GM18499 (cell line): ENCODE data around the gene GULP1.
"Not testable (repeated sequence)": the region's sequence is repeated elsewhere in the genome, so short reads cannot be mapped to it uniquely, and the experiment has no call there.

ENCODE experiments used
- ATAC-seq: cut with Tn5 transposase; IDR thresholded peaks from one replicate; pipeline ENCODE4 v1.9.1; 2021; ENCODE audit warnings: moderate number of reproducible peaks; ENCODE audit not compliant: insufficient read depth, unreplicated experiment

Gene GULP1, protein sequence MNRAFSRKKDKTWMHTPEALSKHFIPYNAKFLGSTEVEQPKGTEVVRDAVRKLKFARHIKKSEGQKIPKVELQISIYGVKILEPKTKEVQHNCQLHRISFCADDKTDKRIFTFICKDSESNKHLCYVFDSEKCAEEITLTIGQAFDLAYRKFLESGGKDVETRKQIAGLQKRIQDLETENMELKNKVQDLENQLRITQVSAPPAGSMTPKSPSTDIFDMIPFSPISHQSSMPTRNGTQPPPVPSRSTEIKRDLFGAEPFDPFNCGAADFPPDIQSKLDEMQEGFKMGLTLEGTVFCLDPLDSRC

DNA sequence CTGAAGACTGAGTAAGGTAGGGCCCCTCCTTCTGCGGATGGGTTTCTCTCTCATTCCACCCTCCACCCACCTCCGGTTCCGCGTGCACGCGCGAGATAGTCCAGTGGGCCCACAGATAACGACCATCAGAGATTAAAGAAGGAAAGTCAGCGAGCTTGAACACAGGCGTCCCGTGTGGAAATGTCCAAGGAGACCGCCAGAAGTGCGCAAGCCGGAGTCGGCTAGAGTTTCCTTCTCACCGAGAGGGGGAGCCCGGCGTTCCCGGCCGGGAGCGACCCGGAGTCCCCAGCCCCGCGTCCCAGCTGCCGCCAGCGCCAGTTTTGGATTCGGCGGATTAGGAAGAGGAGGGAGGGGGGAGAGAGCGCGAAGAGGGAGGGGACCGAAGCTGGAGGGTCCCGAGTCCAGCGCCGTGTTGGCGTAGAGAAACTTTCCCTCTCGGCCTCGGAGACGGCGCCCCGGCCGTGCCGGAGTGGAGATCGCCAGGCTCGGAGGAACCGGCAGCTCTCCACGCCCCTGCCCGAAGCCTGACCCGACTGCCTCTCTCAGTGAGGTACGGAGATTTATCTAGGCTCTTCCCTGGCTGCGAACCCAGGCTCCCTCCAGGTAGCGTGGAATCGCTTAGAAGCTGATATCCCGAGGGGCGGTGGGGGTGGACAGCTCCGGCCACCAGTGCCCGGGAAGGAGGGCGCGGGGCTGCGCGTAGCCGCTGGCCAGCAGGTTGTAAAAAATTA, at the start of gene GULP1:
Gene GULP1 (plus strand): TSS at position 258 of the 731 bp plus-strand sequence. CDS start 185,829 bp downstream, outside the sequence.
- ATAC-seq = no peak

- no peak for ATAC-seq
These were observed 48.3 kb upstream of the GULP1 start for GRCh38 chr2:188243381-188243780.

- no peak for ATAC-seq
These were observed 47.3 kb upstream of the GULP1 start for GRCh38 chr2:188244383-188244782.

- no peak for ATAC-seq
These were observed 46.4 kb upstream of the GULP1 start for GRCh38 chr2:188245230-188245629.

- no peak for ATAC-seq
These were observed 43.2 kb upstream of the GULP1 start for GRCh38 chr2:188248513-188248912.

DNA sequence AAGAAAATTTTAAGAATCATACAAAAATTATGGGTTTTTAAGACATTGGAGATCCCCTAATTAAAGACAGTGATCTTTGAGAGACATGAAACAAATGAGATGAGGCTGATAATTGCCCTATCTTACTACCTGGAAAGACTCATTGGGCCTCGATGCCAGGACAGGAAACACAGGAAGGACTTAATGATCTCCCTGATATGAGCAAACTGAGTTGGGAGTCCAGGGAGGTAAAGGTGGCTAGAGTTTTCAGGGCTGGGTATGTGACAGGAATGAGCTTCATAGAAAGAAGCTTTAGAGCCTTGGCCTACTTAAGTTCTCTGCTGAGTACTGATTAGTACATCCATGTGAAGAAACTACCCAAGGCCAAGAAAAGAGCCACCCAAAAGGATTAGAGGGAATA, 40.6 kb upstream of the GULP1 start:
- no peak for ATAC-seq

- no peak for ATAC-seq
These were observed 35.3 kb upstream of the GULP1 start for GRCh38 chr2:188256420-188256819.

DNA sequence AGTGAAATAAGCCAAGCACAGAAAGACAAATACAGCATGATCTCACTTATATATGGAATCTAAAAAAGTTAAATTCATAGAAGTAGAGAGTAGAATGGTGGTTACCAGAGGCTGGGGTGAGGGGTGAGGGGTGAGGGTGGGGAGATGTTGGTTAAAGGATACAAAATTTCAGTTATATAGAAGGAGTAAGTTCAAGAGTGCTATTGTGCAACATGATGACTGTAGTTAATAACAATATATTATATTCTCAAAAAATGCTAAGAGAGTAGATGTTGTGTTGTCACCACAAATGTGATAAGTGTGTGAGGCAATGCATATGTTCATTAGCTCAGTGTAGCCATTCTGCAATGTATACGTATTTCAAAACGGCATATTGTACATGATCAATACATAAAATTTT, 26.4 kb upstream of the GULP1 start:
- ATAC-seq = no peak

DNA sequence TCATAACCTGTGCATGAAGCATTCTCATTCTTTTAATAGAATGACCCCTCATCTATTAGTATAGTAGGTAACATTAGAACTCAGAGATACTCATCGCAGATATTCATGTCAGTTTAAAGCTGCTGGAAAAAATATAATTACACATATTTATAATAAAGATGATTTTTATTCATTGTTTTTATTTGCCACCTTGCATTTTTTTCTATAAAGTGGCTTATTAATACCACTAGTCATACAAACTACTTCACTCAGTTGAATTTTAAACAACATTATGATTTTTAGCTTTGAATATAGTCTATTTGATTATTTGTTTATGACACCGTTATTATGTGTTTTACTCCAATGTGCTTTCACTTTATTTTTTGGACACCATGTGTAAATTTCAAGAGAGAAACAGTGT, 23.9 kb upstream of the GULP1 start:
- ATAC-seq = no peak

DNA sequence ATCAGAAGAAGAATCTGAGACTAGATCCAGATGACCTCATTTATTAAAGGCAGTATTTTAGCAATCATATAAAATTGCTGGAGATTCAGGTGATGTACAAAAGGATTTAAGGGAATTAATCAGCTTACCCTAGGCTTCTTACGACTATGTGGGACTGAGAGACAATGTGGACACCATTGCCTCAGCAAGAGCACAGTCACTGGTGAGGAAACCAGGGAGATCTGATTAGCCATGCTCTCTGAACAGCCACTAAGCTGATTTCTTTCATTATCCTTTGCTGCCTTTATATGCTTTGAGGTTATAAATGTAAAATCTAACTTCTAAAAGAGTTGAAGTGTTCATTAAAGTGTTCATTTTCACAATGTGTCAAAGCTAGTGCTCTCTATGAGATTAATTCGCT, 22.7 kb upstream of the GULP1 start:
- ATAC-seq = no peak

DNA sequence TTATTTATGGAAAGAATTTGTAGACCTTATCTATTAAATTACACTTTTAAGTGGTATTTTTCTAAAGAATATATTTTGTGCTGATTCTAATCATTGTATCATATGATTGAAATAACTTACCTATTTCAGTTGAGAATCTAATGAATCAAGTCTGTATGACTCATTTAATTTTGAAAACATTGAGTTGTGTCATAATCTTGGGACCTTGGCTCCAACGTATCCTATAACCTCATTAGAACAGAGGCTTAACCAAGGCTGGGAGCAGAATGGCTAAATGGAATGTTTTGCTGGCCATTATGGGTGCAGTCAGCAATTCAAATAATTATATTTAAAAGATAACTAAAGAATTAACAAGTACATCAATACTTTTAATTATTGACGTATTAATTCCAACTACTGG, 19.6 kb upstream of the GULP1 start:
- ATAC-seq = no peak

DNA sequence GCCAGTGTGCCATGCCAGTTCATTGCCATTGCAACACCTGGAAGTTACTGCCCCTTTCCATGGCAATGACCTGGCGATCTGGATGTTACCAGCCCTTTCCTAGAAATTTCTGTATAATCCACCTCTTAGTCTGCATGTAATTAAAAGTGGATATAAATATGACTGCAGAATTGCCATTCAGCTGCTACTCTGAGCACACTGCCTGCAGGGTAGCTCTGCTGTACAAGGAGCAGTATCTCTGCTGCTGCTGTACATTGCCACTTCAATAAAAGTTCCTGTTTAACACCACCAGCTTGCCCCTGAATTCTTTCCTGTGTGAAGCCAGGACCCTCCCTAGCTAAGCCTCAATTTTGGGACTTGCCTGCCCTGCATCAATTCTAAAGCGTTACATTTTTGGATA, 17.4 kb upstream of the GULP1 start:
- ATAC-seq = no peak

- ATAC-seq = no peak
These were observed 15.4 kb upstream of the GULP1 start for GRCh38 chr2:188276255-188276654.

DNA sequence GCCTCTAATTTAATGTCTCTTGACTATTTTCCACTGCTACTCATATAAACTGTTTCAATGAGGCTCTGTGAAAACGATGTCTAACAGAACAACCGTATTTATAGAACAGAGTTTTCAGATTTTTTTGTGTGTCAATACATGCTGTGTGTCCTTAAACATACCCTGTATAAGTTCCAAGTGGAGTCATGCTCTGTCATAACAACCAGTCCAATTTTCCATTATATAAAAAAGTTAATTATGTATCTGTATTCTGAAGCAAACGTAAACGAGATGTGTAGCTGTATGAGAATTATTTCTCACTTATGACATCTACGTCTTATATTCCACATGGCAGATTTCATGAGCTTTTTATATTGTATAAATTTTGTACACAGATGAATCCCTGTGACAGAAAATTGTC, 13.9 kb upstream of the GULP1 start:
- no peak for ATAC-seq

DNA sequence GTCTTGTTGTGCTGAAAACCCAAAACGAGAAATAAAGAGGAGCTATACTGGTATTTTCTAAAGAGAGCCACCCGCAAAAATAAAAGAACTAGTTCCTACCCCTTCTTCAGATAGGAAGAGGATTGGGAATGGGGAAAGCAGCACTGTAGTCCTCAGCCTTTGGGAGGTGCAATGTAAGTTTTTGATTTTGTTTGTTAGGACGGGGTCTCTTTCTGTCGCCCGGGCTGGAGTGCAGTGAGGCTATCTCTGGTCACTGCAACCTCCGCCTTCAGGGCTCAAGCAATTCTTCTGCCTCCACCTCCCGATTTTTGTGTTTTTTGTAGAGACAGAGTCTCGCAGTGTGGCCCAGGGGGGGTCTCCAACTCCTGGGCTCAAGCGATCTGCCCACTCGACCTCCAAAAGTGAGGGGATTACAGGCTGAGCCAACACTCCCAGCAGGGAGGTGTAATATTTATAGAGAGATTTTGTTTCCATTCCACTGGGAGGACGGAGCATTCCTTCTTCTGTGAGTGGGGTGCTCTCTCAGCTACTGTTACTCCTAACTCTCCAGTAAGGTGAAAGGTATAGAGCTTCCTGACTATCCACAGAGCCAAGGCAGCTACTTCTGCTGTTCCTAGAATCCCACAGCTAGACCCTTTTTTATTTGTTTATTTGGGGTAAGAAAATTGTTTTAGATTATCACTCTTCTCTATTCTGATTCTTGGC, 13.1 kb upstream of the GULP1 start:
- no peak for ATAC-seq

DNA sequence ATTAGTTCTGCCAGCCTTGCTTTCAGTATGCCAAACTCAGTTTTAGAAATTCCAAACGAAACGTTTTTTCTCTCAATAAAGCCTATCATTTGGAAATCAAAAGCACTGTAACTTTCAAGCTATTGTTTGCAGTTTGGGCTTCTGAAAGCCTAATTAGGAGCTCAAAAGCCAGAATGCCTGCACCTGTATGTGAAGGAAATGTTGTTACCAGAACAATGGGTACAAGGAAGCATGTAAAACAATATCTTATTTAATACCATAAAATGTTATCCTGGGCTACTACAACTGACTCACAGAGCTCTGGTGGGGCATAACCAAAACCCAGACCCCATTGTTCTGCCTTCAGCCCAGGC, 12.6 kb upstream of the GULP1 start:
- no peak for ATAC-seq

- ATAC-seq = no peak
These were observed 10.9 kb upstream of the GULP1 start for GRCh38 chr2:188280811-188281222.

DNA sequence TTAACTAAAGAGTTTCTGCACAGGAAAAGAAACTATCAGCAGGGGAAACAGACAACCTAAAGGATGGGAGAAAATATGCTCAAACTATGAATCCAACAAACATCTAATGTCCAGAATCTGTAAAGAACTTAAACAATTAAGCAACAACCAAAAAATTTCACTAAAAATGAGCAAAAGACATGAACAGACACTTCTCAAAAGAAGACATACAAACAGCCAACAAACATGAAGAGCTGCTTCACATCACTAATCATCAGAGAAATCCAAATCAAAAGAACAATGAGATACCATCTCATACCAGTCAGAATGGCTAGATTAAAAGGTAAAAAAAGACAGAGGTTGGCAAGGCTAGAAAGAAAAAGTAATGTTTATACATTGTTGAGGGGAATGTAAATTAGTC, 8.8 kb upstream of the GULP1 start:
- ATAC-seq = no peak

DNA sequence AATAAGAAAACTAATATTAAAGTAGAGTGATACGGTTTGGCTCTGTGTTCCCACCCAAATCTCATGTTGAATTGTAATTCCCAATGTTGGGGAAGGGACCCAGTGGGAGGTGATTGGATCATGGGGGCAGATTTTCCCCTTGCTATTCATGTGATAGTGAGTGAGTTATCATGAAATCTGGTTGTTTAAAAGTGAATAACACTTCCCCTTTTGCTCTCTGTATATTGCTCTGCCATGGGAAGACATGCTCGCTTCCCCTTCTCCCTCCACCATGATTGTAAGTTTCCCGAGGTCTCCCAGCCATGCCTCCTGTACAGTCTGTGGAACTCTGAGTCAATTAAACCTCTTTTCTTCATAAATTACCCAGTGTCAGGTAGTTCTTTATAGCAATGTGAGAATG, 7.4 kb upstream of the GULP1 start:
- ATAC-seq = not testable (repeated sequence)

DNA sequence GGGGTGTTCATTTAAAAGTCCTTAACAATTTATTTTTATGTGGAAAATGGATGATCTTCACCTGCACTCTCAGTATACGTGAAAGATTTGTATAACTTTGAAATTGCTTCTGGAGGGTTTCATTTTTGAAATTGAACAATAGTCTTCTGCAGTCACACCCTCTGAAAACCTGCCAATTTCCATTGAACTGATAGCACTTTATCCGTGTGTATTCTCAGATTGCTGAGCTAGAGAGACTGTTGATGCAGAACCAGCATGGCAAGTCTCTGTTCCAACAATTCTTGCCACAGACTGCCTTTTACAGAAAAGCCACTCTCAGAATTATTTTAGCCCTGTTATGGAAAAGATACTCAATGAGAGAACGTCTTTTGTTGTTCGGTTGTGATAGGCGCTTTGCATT, 6.6 kb upstream of the GULP1 start:
- ATAC-seq = no peak

- ATAC-seq = no peak
These were observed 5.9 kb upstream of the GULP1 start for GRCh38 chr2:188285774-188286173.
